Bronchial epithelial cell (primary cell): ENCODE results near the gene ABCC10. TPM values are rescaled to one million over a fixed set of nuclear protein-coding genes. Genes with fewer than 3 reads are reported as not detected.
A peak's percentile ranks its signal among the peaks of the same experiment; 100 is the strongest.
"Not testable (repeated sequence)": the region's sequence is repeated elsewhere in the genome, so short reads cannot be mapped to it uniquely, and the experiment has no call there.

Source experiments
- DNase-seq: peaks from one replicate; pipeline ENCODE4 v3.0.0-alpha.2; 2010; ENCODE audit warnings: low read depth
- FAIRE-seq: peaks from 2 replicates; lab custom pipeline; 2011; peaks lifted over from hg19 to GRCh38; lab: Jason Lieb, UNC
- H3K27me3 ChIP-seq: 2 replicates; pipeline ENCODE4 v1.5.1; 2011; ENCODE audit warnings: low read length; ENCODE audit not compliant: control insufficient read depth, insufficient read depth
- H3K36me3 ChIP-seq: 2 replicates; pipeline ENCODE4 v1.5.1; 2011; ENCODE audit warnings: low read length; ENCODE audit not compliant: control insufficient read depth, insufficient read depth
- H3K4me3 ChIP-seq: 2 replicates; pipeline ENCODE4 v1.5.1; 2011; ENCODE audit warnings: mild to moderate bottlenecking, low read depth, low read length, control low read depth
- CTCF ChIP-seq: IDR thresholded peaks from 2 replicates; pipeline ENCODE4 v1.5.1; 2011; ENCODE audit warnings: mild to moderate bottlenecking, moderate library complexity, low read length, control low read depth, inconsistent platforms; ENCODE audit not compliant: insufficient read depth, severe bottlenecking
- total RNA-seq: library from RNA; depleted of rRNA; stranded (reverse); fragments of >200 nt; gene quantifications from 2 replicates; pipeline ENCODE4 v1.2.1, GENCODE V29; 2014

ABCC10 gene
- total RNA-seq, result 9.7 and 11.0 TPM in 2 replicates

- DNase-seq, result peak; percentile 90
- H3K36me3 ChIP-seq, result peaks cover 5% of the 10 kb centered on the region
- peak; percentile 49 for TF ChIP-seq CTCF
- no peak for FAIRE-seq
- peak within 1 kb of the TSS; percentile 96 for H3K4me3 ChIP-seq
- H3K27me3 ChIP-seq, result no peaks in the 10 kb centered on the region
Measured at GRCh38 chr6:43427406-43428111, at the start of gene ABCC10. TSS of gene ABCC10 (plus strand) at chr6:43427541. CDS start at chr6:43427979, 438 bp downstream.

GRCh38 chr6:43377710-43378229 is 49.6 kb upstream of the ABCC10 start:
- H3K4me3 ChIP-seq, result no peak overlapping the region
- H3K36me3 ChIP-seq, result no peaks in the 10 kb centered on the region
- no peak for FAIRE-seq
- H3K27me3 ChIP-seq, result no peaks in the 10 kb centered on the region
- TF ChIP-seq CTCF, result no peak
- no peak for DNase-seq

- no peaks in the 10 kb centered on the region for H3K27me3 ChIP-seq
- no peak for FAIRE-seq
- H3K36me3 ChIP-seq, result no peaks in the 10 kb centered on the region
- TF ChIP-seq CTCF, result no peak
- H3K4me3 ChIP-seq, result no peak overlapping the region
- no peak for DNase-seq
Measured at GRCh38 chr6:43378631-43379030, 48.7 kb upstream of the ABCC10 start.

GRCh38 chr6:43380858-43381257 is 46.5 kb upstream of the ABCC10 start:
- H3K4me3 ChIP-seq, DNase-seq, FAIRE-seq: not testable (repeated sequence)

GRCh38 chr6:43383021-43383667 is 44.2 kb upstream of the ABCC10 start:
- DNase-seq (peak; percentile 47), FAIRE-seq (no peak)
- no peak for TF ChIP-seq CTCF
- no peaks in the 10 kb centered on the region for H3K36me3 ChIP-seq
- no peak overlapping the region for H3K4me3 ChIP-seq
- H3K27me3 ChIP-seq, result no peaks in the 10 kb centered on the region

More at GRCh38 chr6:43380858-43381257, 46.5 kb upstream of the ABCC10 start:
- H3K27me3 ChIP-seq, H3K36me3 ChIP-seq: not testable (repeated sequence)

GRCh38 chr6:43386492-43386891 is 40.8 kb upstream of the ABCC10 start:
- Histone ChIP-seq H3K36me3 (no peaks in the 10 kb centered on the region), H3K27me3 (no peaks in the 10 kb centered on the region), H3K4me3 (no peak overlapping the region)
- DNase-seq, result no peak
- FAIRE-seq, result no peak
- no peak for TF ChIP-seq CTCF
